HL-60 (cell line): Measurements from ENCODE around the gene HACD2.

ENCODE experiments used
- DNase-seq, 2 experiments: peaks; one replicate each; pipeline ENCODE4 v3.0.0-alpha.2; 2010 to 2020; ENCODE audit warnings: low read depth in 1 of 2, low spot score in 1 of 2
- H3K27ac ChIP-seq: fragments of 250-450 bp; sonication (Bioruptor Pico); replicated peaks from 2 replicates; pipeline ENCODE4 v1.5.1; 2020; ENCODE audit warnings: mild to moderate bottlenecking, moderate library complexity
- H3K27me3 ChIP-seq: fragments of 250-450 bp; sonication (Bioruptor Pico); 2 replicates; pipeline ENCODE4 v1.5.1; 2021; ENCODE audit warnings: mild to moderate bottlenecking, moderate library complexity; ENCODE audit not compliant: insufficient read depth, poor library complexity, severe bottlenecking
- H3K4me3 ChIP-seq: replicated peaks from 2 replicates; pipeline ENCODE4 v1.5.1; 2011; ENCODE audit warnings: mild to moderate bottlenecking, control low read depth, low read length; ENCODE audit not compliant: insufficient read depth
- CTCF ChIP-seq: IDR thresholded peaks from one replicate; pipeline ENCODE4 v1.5.1; 2011; ENCODE audit warnings: low read length, control low read depth, inconsistent platforms; ENCODE audit not compliant: insufficient read depth
- GABPA ChIP-seq: IDR thresholded peaks from 2 replicates; pipeline ENCODE4 v1.6.1; 2012; ENCODE audit warnings: low read depth
- POLR2AphosphoS5 ChIP-seq: IDR thresholded peaks from 2 replicates; pipeline ENCODE4 v1.6.1; 2012; ENCODE audit warnings: low read depth
- REST ChIP-seq: IDR thresholded peaks from 2 replicates; pipeline ENCODE4 v1.6.1; 2012; ENCODE audit warnings: low read depth; ENCODE audit not compliant: insufficient replicate concordance
- SPI1 ChIP-seq: IDR thresholded peaks from 2 replicates; pipeline ENCODE4 v1.6.1; 2012; ENCODE audit warnings: low read depth, mild to moderate bottlenecking, borderline replicate concordance

Gene HACD2

DNA sequence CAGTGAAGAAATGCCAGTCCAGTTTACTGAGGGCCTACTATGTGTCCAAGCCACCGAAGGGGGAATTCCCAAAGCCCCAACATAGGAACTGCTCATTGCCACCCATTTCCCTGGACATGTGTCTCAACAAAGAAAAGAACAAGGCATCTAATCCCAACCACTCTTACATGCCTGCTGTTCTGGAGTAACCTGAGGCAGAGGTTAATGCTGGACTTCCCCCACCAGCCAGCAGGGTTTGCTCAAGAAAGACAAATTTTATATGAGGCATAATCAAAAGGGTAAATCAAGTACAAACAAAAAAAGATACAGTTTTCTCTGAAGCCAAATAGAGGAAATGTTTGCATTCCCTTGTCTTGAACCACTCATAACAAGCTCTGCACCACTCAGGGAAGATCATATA, 140.1 kb downstream of the HACD2 start:
- TF ChIP-seq POLR2AphosphoS5, result no peak
- no peak for TF ChIP-seq REST
- TF ChIP-seq SPI1, result no peak
- TF ChIP-seq GABPA, result no peak
- no peak for TF ChIP-seq CTCF
- DNase-seq, result no peak
- H3K27me3 ChIP-seq, result peaks cover 20% of the 10 kb centered on the region
- H3K4me3 ChIP-seq, result no peak overlapping the region
- no peak overlapping the region for H3K27ac ChIP-seq

DNA sequence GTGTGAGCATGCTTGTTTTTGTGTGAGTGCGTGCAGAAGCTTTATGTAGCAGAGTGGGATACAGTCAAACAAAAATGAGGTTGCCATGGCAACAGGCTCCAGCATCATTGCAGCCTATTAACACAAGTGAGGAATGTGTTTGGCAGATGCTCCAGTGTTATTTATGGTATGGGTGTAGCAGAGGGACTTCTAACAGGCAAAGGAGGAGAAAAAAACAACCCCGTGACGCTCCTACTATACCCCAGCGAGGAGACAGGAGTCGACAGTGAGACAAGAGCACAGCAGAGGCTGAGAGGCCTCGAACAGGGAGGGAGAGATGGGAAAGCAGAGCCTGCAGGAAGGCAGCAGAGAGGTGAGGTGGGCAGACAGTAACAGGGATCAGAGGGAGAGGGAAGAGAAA, 140.8 kb downstream of the HACD2 start:
- no peak for DNase-seq
- TF ChIP-seq CTCF (no peak), POLR2AphosphoS5 (no peak), REST (no peak), GABPA (no peak), SPI1 (no peak)
- H3K27ac ChIP-seq, result no peak overlapping the region
- no peak overlapping the region for H3K4me3 ChIP-seq
- peaks cover 20% of the 10 kb centered on the region for H3K27me3 ChIP-seq

GRCh38 chr3:123442908-123443307, 141.9 kb downstream of the HACD2 start:
- no peak overlapping the region for H3K27ac ChIP-seq
- no peak for TF ChIP-seq SPI1
- TF ChIP-seq POLR2AphosphoS5, result no peak
- no peak for TF ChIP-seq GABPA
- TF ChIP-seq CTCF, result no peak
- no peak for TF ChIP-seq REST
- peaks cover 14% of the 10 kb centered on the region for H3K27me3 ChIP-seq
- H3K4me3 ChIP-seq, result no peak overlapping the region
- no peak for DNase-seq
